ENCODE data around the gene BATF.
A peak's percentile ranks its signal among the peaks of the same experiment; 100 is the strongest.

Gene BATF

DNA sequence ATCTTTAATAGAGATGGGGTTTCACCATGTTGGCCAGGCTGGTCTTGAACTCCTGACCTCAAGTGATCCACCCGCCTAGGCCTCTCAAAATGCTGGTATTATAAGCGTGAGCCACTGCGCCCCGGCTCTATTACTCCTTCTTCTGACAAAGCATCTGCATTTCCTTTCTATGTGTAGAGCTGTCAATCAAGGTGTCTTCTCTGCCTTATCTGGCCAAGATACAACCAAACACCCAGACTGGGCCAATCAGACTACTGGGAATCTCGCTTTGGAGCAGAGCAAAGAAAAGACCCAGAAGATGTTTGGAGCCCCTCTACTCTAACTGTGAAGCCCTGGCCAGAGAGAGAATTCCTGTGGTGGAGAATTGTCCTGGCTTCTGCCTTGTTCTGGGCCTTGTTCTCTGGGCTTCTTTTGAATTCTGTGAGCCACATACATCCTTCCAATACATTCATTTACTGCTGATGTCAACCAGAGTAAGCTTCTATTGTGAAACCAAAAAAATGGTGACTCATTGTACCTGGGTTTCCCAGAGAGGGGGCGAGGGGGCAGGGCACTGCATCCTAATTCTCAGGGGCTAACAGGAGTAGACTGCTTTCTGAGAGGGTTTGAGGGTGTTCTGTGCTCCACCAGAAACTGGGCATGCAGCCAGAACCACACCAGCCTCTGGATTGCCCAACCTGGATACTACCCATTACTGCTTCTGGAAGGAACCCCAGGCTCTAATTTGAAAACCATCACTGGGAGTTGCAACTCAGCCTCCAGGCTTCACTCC, 37.4 kb downstream of the BATF start:
- no peak overlapping the region for H3K4me3 ChIP-seq (ENCODE audit: low read depth, low read length)

DNA sequence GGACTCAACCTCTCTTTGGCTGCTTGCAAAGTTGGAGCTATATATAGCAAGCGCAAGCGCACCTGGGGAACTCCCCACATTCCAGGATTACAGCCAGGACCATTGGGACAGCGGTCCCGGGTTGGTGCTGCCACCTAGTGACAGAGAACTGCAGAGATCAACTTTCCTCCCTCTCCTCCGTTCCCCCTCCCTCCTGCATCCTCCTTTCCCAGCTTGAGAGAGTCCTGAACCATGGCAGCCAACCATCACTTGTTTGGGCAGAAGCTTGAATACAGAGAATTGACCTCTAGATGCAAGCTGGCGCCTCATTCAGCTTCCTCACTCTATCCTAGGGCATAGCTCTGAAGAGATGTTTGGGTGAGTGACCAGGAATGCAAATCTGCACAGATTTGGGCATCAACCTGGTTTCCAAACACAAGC, 38.8 kb downstream of the BATF start:
- H3K4me3 ChIP-seq (ENCODE audit: low read depth, low read length) = no peak overlapping the region

DNA sequence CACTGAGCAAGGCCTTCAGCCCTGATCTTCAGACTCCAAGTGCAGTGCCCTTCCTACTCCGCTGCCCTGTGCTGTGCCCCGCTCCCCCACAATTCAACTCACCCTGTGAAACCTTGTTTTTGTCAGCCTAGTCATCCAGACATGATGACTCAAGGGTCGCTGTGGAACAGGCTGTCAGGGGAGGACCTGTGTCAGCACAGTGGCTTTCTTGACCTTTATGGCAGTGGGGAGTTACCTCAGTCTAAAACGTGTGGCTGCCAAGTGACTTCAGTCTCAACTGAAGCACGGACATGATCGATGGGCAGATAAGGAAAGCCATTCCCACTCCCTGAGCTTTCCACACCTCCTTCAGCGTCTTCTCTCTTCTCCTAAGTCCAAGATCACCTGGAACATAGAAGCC, 39.8 kb downstream of the BATF start:
- H3K4me3 ChIP-seq (ENCODE audit: low read depth, low read length) = no peak overlapping the region

DNA sequence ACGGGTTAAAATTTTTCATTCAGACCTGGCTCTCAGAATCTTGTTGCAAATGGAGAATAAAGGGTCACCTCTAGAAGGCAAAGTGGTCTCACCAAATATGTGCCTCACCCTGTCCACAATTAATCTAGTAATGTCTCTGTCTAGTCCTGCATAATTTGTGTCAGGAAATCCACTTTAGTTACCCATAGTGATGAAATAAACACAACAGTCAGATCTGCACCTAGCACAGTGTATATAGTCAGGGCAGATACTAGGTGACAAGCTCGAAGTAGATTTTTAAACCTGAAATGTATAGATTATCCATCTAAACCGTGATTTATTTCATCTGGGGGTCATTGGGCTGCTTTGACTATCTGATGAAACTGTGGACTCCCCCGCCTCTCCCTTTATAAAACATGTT, 40.2 kb downstream of the BATF start:
- H3K4me3 ChIP-seq (ENCODE audit: low read depth, low read length) = no peak overlapping the region

DNA sequence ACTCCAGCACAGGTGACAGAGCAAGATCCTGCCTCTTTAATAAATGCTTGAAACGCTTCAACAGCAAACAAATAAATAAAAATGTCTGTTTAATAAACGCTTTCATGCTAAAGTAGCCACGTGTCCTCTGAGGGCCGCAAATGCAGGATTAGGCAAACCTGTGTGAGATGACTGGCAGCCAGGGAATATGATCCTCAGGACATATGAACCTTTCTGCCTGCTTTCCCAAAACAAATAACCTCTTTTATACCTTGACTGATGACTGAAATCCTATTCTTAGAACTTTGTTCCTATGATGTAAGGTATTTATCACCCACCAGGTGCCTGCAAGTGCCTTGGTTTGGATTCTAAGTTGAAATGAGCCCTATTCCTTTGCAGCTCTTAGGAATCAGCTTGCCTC, 41.7 kb downstream of the BATF start:
- no peak overlapping the region for H3K4me3 ChIP-seq (ENCODE audit: low read depth, low read length)

DNA sequence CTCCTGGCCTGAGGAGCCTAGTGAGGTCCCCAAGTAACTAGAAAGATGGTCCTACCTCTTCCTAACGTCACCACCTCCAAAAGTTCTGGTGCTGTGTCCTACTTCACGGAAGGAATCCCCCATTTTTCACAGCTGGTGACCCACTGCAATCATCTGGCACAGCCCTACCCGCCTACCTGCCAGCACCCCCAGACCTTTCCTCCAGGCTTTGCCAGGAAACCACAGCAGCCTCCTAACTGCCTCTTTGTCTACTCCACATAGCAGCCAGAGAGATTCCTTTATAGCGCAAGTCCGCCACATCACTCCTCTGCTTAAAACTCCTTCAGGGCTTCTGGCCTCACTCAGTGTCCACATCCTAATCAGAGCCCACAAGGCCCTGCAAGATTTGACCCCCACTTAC, 42.8 kb downstream of the BATF start:
- no peak overlapping the region for H3K4me3 ChIP-seq (ENCODE audit: low read depth, low read length)

DNA sequence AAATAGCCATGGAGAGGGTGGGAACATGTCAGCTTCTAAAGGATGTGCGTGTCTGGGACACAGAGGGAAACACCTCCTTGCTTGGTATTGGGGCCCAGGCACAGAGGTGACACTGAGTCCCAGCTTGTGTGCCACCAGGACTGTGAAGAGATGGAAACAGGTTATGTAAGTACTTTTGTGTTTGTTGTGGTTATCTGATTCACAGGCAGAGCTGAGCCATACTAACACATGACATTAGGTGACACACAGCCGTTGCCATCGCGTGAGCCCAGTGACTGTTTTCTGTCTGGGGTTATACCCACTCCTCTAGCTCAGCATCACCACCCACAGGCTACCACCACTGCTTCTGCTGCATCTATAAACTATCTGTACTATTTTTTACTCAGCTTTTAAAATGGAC, 44.1 kb downstream of the BATF start:
- H3K4me3 ChIP-seq (ENCODE audit: low read depth, low read length) = no peak overlapping the region

DNA sequence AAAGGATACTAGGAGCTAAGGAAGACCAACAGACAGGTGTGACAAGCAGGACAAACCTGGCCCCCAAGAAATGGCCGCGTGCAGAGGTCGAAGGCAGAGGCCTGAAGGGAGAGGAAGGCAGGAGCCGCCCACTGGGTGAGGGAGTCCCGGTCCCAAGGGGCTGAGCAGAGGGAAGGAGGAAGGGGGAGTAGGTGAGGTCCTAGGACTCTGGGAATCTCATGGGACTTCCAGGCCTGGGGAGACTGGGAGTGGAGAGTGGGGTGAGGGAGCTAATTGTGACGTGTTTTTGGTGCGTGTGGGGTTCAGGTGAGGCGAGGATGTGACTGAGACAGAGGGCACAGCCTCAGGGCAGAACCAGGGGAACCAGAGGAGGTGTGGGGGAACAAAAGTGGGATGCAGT, 44.5 kb downstream of the BATF start:
- no peak overlapping the region for H3K4me3 ChIP-seq (ENCODE audit: low read depth, low read length)

DNA sequence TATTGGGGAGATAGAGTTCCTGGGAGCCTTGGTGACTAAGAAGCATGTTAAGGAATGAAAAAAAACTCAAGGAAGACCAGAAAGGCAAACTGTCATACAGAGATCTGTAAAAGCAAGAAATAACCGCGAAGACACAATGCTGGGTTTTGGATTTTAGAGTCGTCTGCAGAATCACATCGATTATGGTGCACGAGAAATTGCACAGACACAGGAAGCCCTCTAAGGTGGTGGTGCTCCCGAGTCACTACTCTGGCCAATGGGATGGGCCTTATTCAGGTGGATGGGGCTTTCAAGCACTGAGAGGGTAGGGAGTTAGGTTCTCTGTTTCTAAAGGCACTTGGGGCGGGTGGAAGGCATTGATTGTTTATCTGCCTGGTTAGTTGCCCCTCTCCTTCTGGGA, 45.9 kb downstream of the BATF start:
- H3K4me3 ChIP-seq (ENCODE audit: low read depth, low read length) = no peak overlapping the region

DNA sequence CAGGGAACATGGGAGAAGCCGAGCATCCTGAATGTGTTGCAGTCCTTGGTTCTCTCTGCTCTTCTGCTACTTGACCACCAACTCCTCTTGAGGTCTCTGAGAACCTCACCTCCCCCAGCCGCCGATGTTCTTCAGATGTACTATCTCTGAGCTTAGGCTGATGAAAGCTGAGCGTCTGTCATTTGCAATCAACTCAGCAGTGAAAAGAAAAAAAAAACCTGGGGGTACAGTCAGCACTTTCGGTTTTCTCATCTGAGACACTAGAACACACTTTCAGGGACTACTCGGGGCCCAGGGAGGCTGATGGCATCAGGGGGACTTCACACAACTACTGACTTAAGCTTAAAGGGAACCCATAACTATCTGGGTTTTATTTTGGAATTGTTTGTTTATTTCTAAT, 46.5 kb downstream of the BATF start:
- no peak overlapping the region for H3K4me3 ChIP-seq (ENCODE audit: low read depth, low read length)

DNA sequence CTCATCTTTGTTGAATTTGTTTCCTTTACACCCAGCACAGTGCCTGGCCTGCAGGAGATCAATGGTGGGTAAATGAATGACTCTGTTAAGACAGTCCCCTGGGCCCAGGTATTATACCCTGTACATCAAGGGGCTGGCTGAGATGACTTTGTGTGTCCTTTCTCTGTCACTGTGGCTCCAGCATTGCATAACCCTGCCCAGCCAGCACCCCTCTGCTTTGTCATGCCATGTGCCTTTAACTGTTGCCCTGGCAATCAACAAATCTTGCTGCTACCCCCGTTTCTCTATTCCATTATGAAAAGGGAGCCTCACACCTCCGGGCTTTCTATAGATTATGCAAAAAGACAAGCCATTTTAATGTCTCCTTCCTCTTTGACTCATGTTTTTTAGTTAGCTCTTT, 48.5 kb downstream of the BATF start:
- no peak overlapping the region for H3K4me3 ChIP-seq (ENCODE audit: low read depth, low read length)

DNA sequence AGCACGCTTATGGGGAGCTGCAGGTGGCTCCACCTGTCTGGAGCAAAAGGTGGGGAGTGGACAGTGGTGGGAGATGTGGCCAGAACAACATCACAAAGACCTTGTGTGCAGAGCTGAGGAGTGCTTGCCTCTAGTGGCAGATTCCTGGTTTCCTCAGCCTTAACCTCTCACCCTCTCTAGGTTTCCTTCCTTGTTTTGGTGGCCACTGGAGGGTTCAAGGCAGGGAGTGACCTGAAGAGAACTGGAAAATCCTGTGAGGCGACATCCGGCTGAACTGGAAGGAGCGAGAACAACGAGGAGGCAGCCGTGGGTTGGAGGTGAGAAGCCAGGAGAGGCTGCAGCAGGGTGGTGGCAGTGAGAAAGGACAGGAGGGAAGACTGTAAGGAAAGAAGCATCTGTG, 49.8 kb downstream of the BATF start:
- H3K4me3 ChIP-seq (ENCODE audit: low read depth, low read length) = no peak overlapping the region

DNA sequence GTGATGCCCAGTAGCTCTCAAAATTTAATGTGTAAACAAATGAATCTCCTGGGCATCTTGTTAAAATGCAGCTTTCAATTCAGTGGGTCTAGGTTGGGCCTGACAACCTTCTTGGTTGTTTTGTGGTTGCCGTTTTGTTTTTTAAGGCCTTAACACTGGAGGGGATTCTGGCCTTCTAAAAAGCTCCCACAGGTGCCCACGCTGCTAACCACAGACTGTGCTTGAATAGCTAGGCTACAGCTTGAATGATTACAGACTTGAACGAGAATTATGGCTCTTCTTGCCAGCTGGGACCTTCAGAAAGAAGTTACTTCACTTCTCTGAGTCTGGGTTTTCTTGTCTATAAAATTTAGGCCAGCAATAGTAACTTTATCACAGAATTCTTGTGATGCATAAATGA, 54.8 kb downstream of the BATF start:
- no peak overlapping the region for H3K4me3 ChIP-seq (ENCODE audit: low read depth, low read length)

DNA sequence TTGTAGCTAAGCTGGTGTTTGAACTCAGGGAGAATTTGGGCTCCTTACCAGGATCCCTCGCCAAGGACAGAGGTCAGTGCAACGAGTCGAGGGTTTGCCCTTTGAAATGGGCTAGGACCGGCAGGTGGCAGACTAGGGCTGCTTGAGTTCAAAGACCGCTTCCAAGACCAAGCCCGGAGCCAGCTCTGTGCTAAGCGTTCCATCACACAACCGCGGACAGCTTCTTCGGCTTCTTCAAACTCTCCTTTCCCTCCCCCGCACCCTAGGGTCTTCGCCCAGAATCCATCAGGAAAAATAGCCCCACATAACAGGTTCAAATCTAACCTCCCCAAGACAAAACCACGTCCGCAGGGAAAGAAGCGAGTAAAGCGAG, 55.4 kb downstream of the BATF start:
- peak overlapping the region; percentile 53 for H3K4me3 ChIP-seq (ENCODE audit: low read depth, low read length)

DNA sequence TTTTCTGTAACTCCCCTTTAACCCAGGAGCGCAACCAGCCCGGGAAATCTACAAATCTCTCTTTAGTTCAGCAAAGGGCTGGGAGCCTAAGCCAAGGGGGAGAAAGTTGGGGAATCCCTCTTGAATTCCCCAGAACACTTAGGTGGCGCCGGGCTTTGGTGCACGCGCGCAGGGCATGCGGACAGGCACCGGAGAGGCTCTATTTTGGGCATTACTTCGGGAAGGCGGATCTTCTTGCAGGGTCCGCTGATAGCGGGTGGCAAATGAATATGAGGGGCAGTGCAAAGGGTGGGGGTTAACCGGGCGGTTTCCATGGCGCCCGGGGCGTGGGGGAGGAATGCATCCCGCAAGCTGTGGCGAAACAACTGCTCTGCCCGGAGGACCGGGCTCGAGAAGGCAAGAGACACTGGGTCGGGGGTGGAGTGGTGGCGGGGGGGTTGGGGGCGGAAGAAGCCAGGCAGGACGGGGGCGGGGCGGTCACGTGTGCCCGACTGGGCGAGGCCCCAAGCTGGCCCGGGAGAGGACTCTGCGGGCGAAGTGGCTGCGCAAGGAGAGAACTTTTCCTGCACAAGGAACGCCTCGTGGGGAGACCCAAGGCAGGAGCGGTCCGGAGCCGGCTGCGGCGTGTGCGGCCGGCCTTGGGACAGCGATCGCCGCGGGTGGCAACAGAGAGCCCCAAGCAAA, 56.0 kb downstream of the BATF start, which contains the start of gene FLVCR2:
FLVCR2 (plus strand) TSS at position 519 of the 684 bp plus-strand sequence. CDS start 353 bp downstream, outside the sequence.
- peak within 1 kb of the TSS; percentile 53 for H3K4me3 ChIP-seq (ENCODE audit: low read depth, low read length)

DNA sequence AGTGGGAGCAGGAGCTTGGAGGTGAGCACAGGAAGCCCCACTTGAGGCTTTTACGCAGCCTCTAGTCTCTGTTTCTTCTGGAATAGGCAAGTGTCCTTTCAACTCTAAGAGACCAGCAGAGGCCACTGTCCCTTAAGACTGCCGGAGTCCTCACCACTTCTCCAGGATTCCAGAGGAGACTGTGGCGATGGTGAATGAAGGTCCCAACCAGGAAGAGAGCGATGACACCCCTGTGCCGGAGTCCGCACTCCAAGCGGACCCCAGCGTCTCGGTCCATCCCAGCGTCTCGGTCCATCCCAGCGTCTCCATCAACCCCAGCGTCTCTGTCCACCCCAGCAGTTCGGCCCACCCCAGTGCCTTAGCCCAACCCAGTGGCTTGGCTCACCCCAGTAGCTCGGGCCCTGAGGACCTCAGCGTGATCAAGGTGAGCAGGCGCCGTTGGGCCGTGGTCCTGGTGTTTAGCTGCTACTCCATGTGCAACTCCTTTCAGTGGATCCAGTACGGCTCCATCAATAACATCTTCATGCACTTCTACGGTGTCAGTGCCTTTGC, 56.6 kb downstream of the BATF start:
- H3K4me3 ChIP-seq (ENCODE audit: low read depth, low read length) = peak overlapping the region; percentile 53

DNA sequence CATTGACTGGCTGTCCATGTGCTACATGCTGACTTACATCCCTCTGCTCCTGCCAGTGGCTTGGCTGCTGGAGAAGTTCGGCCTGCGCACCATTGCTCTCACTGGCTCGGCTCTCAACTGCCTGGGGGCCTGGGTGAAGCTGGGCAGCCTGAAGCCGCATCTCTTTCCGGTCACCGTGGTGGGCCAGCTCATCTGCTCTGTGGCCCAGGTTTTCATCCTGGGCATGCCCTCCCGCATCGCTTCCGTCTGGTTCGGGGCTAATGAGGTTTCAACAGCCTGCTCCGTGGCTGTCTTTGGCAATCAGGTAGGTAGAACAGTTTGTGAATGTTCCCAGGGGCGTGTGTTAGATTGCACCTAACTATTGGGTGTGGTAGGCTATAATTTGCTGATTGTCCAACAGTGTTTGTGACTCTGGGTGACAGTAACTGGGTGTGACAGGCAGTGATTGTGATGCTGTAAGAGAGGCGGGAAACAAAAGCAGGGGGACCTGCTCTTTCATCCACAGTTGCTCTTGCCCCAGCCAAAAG, 57.1 kb downstream of the BATF start:
- H3K4me3 ChIP-seq (ENCODE audit: low read depth, low read length) = peak overlapping the region; percentile 53

DNA sequence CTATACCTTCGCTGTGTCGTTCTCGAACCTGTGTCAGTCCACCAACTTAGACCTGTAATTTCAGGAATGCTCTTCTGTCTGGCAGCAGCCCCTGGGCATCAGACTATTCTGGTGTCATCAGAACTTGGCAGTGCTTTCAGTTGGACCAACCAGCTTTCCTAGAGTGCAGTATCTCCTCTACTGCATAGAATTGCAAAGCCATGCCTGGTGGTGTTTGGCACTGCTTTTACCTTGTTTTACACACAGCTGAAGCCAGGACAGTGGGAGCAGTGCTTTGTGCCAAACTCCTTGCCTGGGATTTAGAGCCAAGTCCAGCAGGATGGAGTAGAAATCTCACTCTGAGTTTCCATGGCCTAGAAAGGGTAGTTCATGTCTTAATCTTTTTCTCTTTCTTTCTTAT, 57.6 kb downstream of the BATF start:
- H3K4me3 ChIP-seq (ENCODE audit: low read depth, low read length) = no peak overlapping the region

DNA sequence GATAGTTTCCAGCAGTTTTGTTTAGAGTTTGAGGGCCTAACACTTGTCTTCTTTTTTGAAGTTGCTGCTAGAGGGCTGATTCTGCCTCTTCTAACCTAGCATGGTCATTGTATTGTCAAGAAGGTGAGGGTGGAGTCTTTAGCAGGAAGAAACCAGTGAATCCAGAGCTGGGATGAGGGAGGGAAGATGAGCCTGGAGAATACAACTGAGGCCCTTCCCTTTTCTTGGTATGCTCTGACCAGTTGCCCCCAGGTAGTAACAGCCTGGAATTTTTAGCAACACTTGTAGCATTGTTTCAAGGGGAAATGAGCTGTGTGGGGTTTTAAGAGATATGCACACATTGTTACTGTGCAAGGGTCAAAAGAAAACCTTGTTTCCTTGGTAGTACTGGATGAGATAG, 65.1 kb downstream of the BATF start:
- no peak overlapping the region for H3K4me3 ChIP-seq (ENCODE audit: low read depth, low read length)

DNA sequence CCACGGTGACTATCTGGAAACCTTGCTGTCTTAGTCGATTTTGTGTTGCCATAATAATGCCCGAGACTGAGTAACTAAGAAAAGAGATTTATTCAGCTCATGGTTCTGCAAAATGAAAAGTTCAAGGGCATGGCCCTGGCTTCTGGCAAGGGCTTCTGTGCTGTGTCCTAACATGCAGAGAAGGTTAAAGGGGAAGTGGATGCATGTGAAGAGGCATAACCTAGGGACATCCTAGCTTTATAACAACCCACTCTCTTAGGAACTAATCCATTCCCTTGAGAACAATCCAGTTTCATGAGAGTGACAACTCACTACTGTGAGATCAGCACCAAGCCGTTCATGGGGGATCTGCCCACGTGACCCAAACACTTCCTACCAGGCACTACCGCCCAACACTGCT, 67.7 kb downstream of the BATF start:
- no peak overlapping the region for H3K4me3 ChIP-seq (ENCODE audit: low read depth, low read length)

DNA sequence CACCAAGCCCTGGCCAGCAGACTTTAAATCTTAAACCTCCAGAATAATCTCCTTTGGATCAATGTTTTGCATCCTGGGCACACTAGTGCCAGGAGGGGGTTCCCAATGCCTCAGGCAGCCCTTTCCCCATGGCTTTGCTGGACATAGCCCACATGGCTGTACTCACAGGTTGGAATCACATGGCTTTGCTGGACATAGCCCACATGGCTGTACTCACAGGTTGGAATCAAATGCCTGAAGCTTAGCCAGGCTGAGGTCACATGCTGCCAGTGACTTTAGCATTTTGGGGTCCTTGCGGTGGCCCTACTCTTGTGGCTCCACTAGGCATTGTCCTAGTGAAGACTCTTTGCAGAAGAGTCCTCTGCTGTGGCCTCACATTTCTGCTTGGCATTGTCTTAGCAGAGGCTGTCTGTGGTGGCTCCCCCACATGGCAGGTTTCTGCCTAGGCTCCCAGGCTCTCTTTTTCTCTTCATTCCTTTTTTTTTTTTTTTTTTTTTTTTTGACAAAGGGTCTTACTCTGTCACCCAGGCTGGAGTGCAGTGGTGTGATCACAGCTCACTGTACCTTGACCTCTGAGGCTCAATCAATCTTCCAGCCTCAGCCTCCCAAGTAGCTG, 69.2 kb downstream of the BATF start:
- no peak overlapping the region for H3K4me3 ChIP-seq (ENCODE audit: low read depth, low read length)
